HepG2 (cell line): ENCODE data around the gene C19orf73. TPM values are rescaled to one million over a fixed set of nuclear protein-coding genes. Genes with fewer than 3 reads are reported as not detected.

Source experiments
- ARID4A ChIP-seq: sonication (generic); formaldehyde crosslinking; IDR thresholded peaks from 2 replicates; pipeline ENCODE4 v1.5.0; 2020; ENCODE audit warnings: mild to moderate bottlenecking, missing genetic modification reagents, borderline replicate concordance
- ERF ChIP-seq: IDR thresholded peaks from 2 replicates; pipeline ENCODE4 v1.6.1; 2018; ENCODE audit warnings: missing biosample characterization, missing genetic modification reagents
- SP4 ChIP-seq: sonication (generic); formaldehyde crosslinking; IDR thresholded peaks from 2 replicates; pipeline ENCODE4 v1.8.1; 2023; ENCODE audit warnings: mild to moderate bottlenecking, missing genetic modification reagents
- ZNF121 ChIP-seq: sonication (generic); formaldehyde crosslinking; IDR thresholded peaks from 2 replicates; pipeline ENCODE4 v1.5.0; 2020; ENCODE audit warnings: mild to moderate bottlenecking, missing genetic modification reagents
- ZNF572 ChIP-seq: sonication (generic); formaldehyde crosslinking; IDR thresholded peaks from 2 replicates; pipeline ENCODE4 v1.5.1; 2020; ENCODE audit warnings: mild to moderate bottlenecking, missing genetic modification reagents
- ZNF704 ChIP-seq: sonication (generic); formaldehyde crosslinking; IDR thresholded peaks from 2 replicates; pipeline ENCODE4 v1.8.1; 2023; ENCODE audit warnings: mild to moderate bottlenecking, inconsistent platforms, moderate library complexity, missing genetic modification reagents, borderline replicate concordance
- polyA plus RNA-seq, 8 experiments: library from polyadenylated mRNA; depleted of rRNA in 3 of 8; stranded (reverse) in 7 of 8; unstranded in 1 of 8; fragments of >200 nt; fragmentation: Illumina TruSeq in 4 of 8; extraction: Trizol in 4 of 8; gene quantifications; 2 replicates each; pipeline versions ENCODE4 v1.2.1 to v1.2.3, GENCODE V29; 2011 to 2016; ENCODE audit warnings: low read depth in 4 of 8, missing spikeins in 1 of 8, mixed read lengths in 1 of 8; ENCODE audit not compliant: insufficient read depth in 1 of 8
- total RNA-seq, 5 experiments: library from RNA; depleted of rRNA; stranded (reverse); fragments of >200 nt; fragmentation: Illumina TruSeq; extraction: Trizol; gene quantifications; 2 replicates each; pipeline ENCODE4 v1.2.3, GENCODE V29; 2016; ENCODE audit warnings: low read depth in 1 of 5
- TF ChIP-seq, protein P1 (sequence below): sonication (generic); formaldehyde crosslinking; IDR thresholded peaks from 2 replicates; pipeline ENCODE4 v1.5.0; 2020; ENCODE audit warnings: mild to moderate bottlenecking, missing genetic modification reagents, borderline replicate concordance
- TF ChIP-seq, protein P2 (sequence below): IDR thresholded peaks from 2 replicates; pipeline ENCODE4 v1.6.1; 2012; ENCODE audit warnings: low read length, improper control_type of control experiment

C19orf73 gene
- total and polyA plus RNA-seq, 2 of the 13 experiments (the other 11 are each of a cell fraction or from before 2014, with no cell fraction given), result 1.4 to 1.5 TPM

GRCh38 chr19:49155005-49155819, 36.3 kb upstream of the C19orf73 start, which contains the start of gene HRC (continued):
- TF ChIP-seq ARID4A (CRISPR knock-in tag) (peak; percentile 43; the same call in 1 of the 2 replicates), SP4 (0 out of 2 replicates have a peak, but pooled peaks have one; percentile 30), ERF (CRISPR knock-in tag) (peak; percentile 58; the same call in 1 of the 2 replicates), ZNF121 (CRISPR knock-in tag) (no peak), ZNF704 (no peak), ZNF572 (no peak)
- TF ChIP-seq, protein P1, sequence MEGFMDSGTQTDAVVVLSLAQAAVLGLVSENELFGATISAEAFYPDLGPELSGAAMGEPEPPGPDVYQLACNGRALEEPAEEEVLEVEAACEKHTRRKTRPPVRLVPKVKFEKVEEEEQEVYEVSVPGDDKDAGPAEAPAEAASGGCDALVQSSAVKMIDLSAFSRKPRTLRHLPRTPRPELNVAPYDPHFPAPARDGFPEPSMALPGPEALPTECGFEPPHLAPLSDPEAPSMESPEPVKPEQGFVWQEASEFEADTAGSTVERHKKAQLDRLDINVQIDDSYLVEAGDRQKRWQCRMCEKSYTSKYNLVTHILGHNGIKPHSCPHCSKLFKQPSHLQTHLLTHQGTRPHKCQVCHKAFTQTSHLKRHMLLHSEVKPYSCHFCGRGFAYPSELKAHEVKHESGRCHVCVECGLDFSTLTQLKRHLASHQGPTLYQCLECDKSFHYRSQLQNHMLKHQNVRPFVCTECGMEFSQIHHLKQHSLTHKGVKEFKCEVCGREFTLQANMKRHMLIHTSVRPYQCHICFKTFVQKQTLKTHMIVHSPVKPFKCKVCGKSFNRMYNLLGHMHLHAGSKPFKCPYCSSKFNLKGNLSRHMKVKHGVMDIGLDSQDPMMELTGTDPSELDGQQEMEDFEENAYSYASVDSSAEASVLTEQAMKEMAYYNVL, result no peak
- TF ChIP-seq, protein P2, sequence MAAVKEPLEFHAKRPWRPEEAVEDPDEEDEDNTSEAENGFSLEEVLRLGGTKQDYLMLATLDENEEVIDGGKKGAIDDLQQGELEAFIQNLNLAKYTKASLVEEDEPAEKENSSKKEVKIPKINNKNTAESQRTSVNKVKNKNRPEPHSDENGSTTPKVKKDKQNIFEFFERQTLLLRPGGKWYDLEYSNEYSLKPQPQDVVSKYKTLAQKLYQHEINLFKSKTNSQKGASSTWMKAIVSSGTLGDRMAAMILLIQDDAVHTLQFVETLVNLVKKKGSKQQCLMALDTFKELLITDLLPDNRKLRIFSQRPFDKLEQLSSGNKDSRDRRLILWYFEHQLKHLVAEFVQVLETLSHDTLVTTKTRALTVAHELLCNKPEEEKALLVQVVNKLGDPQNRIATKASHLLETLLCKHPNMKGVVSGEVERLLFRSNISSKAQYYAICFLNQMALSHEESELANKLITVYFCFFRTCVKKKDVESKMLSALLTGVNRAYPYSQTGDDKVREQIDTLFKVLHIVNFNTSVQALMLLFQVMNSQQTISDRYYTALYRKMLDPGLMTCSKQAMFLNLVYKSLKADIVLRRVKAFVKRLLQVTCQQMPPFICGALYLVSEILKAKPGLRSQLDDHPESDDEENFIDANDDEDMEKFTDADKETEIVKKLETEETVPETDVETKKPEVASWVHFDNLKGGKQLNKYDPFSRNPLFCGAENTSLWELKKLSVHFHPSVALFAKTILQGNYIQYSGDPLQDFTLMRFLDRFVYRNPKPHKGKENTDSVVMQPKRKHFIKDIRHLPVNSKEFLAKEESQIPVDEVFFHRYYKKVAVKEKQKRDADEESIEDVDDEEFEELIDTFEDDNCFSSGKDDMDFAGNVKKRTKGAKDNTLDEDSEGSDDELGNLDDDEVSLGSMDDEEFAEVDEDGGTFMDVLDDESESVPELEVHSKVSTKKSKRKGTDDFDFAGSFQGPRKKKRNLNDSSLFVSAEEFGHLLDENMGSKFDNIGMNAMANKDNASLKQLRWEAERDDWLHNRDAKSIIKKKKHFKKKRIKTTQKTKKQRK, result no peak
